Activated T-helper 1 cell treated with anti-CD3 and anti-CD28 coated beads, Interleukin-2, amount 50 U/mL, for 16 hours (primary cell): Measurements from ENCODE around the gene TNNI2.
A peak's percentile ranks its signal among the peaks of the same experiment; 100 is the strongest.
"Not testable (repeated sequence)": the region's sequence is repeated elsewhere in the genome, so short reads cannot be mapped to it uniquely, and the experiment has no call there.

Experiments
- DNase-seq, 2 donors: peaks; one replicate each; pipeline ENCODE4 v3.0.0-alpha.2; 2020; ENCODE audit warnings: low read depth in 1 of 2, low spot score in 1 of 2

The TNNI2 gene

GRCh38 chr11:1871531-1871930 lies 32.8 kb downstream of the TNNI2 start:
- no peak for DNase-seq

- DNase-seq, result no peak
Measured at GRCh38 chr11:1872267-1872985, 33.6 kb downstream of the TNNI2 start.

- DNase-seq, result no peak
Measured at GRCh38 chr11:1873048-1873812, 34.4 kb downstream of the TNNI2 start.

GRCh38 chr11:1873813-1874150 lies 35.0 kb downstream of the TNNI2 start:
- DNase-seq, result not testable (repeated sequence)

GRCh38 chr11:1874441-1875092 lies 35.8 kb downstream of the TNNI2 start:
- not testable (repeated sequence) for DNase-seq

- DNase-seq, result no peak
Measured at GRCh38 chr11:1875093-1875850, 36.5 kb downstream of the TNNI2 start.

GRCh38 chr11:1875851-1876301 lies 37.1 kb downstream of the TNNI2 start:
- DNase-seq, result not testable (repeated sequence)

- DNase-seq, result no peak
Measured at GRCh38 chr11:1876361-1877063, 37.7 kb downstream of the TNNI2 start.

GRCh38 chr11:1877211-1878136 lies 38.7 kb downstream of the TNNI2 start:
- DNase-seq, result no peak

GRCh38 chr11:1878137-1879031 lies 39.6 kb downstream of the TNNI2 start:
- no peak for DNase-seq

GRCh38 chr11:1879342-1879940 lies 40.7 kb downstream of the TNNI2 start:
- DNase-seq, result no peak

- DNase-seq, result no peak
Measured at GRCh38 chr11:1879941-1880720, 41.4 kb downstream of the TNNI2 start.

GRCh38 chr11:1880746-1881441 lies 42.1 kb downstream of the TNNI2 start:
- DNase-seq, result no peak

- no peak for DNase-seq
Measured at GRCh38 chr11:1881442-1882264, 42.9 kb downstream of the TNNI2 start.

- DNase-seq, result peak; percentile 72 to 74
Measured at GRCh38 chr11:1882265-1883238, 43.8 kb downstream of the TNNI2 start.
